NOMO-1 treated with DMSO at 0.1 percent for 48 hours (cell line): ENCODE data around the gene PRSS8.
A peak's percentile ranks its signal among the peaks of the same experiment; 100 is the strongest.
"Not testable (repeated sequence)": the region's sequence is repeated elsewhere in the genome, so short reads cannot be mapped to it uniquely, and the experiment has no call there.

Experiments
- DNase-seq: peaks from one replicate; lab custom pipeline; 2025; ENCODE audit not compliant: unreplicated experiment; lab: John Stamatoyannopoulos, UW

Gene PRSS8

DNA sequence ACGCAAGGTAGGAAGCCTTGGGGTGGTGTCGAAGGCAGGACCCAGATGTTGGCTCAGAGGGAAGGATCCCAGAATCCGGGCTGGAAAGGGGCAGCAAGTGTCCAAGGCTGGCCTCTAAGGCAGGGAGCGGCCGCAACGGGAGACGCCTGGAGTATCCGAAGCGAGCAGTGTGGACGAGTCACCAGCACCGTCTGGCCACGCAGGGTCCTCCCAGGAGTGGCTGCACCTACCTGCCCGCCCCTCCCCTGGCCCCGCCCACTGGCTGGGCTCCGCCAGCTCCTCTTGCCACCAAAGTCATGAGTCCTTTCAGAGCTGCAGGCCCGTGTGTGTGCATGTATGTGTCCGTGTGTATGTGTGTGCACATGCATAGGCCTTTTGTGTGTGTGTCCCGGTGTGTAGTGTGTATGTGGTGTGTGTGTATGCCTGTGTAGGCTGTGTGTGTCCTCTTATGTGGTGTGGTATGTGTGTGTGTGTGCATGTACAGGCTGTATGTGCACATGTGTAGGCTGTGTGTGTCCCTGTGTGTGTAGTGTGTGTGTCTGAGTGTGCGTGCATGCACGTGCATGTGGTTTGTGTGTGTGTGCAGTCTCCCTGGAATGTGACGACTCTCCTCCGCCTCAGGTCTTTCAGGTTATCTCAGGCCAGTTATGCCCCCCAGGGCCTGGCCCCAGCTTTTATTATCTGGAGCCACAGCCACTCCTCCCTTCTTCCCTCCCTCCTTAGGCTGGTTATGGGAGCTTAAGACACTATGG, at the start of gene PRSS8:
TSS of gene PRSS8 (minus strand) at position 193 of the 752 bp plus-strand sequence. CDS start 229 bp downstream, outside the sequence.
- no peak for DNase-seq

- DNase-seq = no peak
These were observed 49.4 kb upstream of the PRSS8 start for GRCh38 chr16:31184888-31185287.

GRCh38 chr16:31183432-31184428, 48.2 kb upstream of the PRSS8 start:
- no peak for DNase-seq

DNA sequence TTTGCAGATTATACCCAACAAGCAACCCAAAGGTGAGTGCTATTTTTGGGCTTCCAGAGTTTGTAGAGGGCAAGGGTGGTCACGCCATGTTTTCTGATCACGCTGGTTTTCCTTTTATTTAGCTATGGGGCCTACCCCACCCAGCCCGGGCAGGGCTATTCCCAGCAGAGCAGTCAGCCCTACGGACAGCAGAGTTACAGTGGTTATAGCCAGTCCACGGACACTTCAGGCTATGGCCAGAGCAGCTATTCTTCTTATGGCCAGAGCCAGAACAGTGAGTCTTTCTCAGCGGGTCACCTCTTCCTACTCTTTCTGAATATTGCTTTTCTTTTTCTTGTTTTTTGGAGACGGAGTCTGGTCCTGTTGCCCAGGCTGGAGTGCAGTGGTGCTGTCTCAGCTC, 46.9 kb upstream of the PRSS8 start:
- DNase-seq = no peak

- DNase-seq = no peak
These were observed 45.7 kb upstream of the PRSS8 start for GRCh38 chr16:31181102-31181830.

DNA sequence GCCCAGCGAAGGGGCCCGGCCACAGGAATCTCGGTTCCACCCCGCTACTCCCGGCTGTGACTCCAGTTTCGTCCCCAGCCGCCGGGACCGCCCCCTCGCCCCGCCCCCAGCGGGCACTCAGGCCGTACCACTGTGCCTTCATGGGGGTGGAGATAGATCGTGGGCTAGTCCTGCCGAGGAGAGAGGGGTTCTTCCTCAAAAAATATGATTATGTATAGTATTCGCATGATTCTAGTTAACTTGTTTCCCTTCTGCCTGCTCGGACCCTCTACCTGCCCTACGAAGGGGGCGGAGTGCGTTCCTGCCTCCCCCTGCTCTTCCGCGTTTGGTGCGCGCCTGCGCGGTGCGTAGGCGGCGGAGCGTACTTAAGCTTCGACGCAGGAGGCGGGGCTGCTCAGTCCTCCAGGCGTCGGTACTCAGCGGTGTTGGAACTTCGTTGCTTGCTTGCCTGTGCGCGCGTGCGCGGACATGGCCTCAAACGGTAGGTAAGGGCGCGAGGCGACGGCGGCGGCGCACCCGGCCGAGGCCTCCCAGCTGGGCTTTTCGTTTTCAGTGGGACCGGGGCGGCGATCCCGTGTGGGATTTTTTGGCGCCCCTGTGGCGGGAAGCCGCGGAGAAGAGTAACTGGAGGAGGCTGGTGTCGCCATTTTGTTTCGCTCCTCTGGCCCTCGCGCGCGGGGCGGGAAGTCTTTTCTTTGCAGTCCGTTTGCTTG, 44.4 kb upstream of the PRSS8 start, which contains the start of gene FUS:
TSS of gene FUS (plus strand) at position 393 of the 713 bp plus-strand sequence. CDS start at position 469, 76 bp downstream.
- peak; percentile 80 for DNase-seq

DNA sequence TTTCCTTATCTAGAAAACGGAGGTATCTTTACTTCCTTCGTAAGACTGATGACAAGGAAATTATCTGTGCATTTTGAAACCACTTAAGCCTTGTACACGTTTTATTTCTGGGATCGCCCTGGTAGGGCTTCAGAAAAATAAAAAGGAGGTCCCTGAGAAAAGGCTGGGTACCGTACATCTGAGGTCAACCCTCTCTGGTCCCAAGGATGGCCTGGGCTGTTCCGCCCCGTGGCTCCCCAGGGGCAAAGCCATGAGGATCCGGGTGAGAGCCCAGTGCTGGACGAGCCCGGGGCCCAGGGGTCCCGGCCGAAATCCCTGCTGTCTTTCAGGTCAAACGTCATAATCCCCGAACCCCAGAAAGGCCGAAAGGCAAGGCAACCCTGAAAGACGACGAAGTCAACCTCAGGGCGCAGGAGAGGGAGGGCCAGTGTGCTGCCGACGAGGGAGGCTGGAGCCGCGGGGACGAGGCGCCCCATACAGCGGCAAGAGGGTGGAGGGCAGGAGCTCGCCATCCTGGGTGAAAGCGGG, 43.8 kb upstream of the PRSS8 start:
- DNase-seq = no peak

DNA sequence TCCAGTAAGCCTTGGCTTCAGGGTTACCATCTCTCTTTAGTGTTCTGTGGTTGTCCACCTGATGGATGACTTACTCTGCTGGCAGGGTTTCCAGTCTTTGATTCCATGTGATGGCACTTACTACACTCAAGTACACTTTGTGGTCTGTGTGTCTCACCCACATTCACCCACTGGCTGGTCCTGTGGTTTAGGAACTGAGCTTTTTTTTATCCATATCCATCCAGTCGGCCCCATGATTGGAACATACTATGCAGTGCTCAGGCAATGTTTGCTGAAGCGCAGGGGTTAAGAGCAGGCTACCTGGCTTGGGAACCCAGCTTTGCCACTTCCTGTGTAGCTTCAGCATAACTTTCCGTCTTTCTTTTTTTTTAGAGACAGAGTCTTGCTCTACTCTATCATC, 41.6 kb upstream of the PRSS8 start:
- DNase-seq = no peak

DNA sequence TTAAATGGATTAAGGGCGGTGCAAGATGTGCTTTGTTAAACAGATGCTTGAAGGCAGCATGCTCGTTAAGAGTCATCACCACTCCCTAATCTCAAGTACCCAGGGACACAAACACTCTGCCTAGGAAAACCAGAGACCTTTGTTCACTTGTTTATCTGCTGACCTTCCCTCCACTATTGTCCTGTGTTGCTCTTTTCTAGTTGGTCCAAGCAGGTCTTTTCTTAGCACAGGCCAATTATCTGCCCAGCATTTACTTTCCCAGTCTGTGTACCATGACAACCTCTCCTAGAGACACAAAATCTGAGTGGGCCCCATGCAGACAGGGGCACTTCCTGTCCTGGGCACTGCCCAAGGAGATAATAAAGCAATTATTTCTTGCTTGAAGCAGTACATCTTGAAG, 34.5 kb upstream of the PRSS8 start:
- DNase-seq = not testable (repeated sequence)

DNA sequence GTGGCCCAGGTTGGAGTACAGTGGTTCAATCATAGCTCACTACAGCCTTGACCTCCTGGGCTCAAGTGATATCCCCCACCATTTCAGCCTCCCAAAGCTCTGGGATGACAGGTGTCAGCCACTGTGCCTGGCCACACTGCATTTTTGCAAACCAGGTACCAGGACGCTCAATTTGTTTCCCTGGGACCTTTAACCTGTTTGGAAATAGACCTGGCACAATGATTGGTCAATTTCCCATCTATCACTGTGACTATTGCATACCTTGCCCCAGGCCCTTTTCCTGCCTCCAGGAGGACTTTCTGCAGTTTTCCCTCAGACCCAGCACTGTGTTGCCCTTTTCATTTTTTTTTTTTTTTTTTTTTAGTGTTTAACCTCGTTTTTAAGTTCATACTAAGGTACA, 33.3 kb upstream of the PRSS8 start:
- no peak for DNase-seq

DNA sequence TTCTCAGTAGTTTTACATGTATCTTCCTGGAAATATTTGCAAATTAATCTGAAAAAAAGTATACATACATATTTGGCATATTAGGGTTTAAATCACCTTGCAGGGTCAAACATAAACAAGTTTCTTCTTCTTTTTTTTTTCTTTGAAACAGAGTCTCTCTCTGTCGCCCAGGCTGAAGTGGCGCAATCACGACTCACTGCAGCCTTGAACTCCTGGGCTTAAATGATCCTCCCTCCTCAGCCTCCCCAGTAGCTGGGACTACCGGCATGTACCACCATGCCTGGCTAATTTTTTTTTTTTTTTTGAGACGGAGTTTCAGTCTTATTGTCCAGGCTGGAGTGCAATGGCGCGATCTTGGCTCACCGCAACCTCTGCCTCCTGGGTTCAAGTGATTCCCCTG, 31.8 kb upstream of the PRSS8 start:
- DNase-seq = no peak

- peak; percentile 73 for DNase-seq
These were observed 21.6 kb upstream of the PRSS8 start for GRCh38 chr16:31157136-31157535.

GRCh38 chr16:31150976-31151375, 15.4 kb upstream of the PRSS8 start:
- DNase-seq = peak; percentile 39

DNA sequence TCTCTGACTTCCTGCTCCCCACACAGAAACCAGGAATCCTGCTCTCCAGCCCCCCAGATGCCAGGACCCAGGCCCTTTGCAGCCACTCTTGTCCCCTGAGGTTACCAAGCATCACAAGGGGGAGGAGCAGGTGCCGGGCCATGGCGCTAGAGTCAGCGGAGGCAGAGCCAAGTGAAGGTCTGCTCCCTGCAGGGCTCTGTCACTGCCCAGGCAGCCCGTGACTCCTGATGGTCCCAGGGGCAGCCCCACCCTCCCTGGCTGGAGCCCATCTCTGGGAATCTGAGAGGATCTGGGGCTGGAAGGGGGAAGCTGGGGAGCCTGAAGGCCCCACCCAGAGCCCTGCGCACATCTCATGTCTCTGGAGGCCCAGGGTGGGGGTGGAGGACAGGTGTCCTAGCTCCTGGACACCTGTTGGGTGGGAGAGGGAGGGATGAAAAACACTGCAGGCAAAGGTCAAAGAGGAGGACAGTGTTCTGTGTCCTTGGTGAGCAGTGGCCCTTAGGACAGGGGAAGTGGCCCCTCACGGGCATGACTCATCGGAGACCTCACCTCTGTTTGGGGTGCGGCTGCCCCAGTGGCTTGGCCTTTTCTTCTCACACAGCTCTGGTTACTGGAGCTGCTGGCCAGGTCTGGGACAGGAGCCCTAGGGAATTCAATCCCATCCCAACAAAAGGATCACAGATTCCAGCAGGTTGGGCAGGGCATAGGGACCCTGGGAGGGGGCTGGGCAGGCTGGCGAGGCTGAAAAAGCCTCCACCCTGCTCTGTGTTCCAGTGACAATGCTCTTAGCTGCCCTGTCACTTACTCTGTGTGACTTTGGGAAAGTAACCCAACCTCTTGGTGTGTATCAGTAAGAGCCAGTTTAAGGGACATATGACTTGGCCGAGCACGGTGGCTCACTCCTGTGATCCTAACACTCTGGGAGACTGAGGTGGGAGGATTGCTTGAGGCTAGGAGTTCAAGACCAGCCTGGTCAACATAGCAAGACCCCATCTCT, 14.7 kb upstream of the PRSS8 start, which contains the start of gene PRSS36:
TSS of gene PRSS36 (minus strand) at position 173 of the 997 bp plus-strand sequence. CDS start at position 142, 31 bp downstream.
- no peak for DNase-seq

DNA sequence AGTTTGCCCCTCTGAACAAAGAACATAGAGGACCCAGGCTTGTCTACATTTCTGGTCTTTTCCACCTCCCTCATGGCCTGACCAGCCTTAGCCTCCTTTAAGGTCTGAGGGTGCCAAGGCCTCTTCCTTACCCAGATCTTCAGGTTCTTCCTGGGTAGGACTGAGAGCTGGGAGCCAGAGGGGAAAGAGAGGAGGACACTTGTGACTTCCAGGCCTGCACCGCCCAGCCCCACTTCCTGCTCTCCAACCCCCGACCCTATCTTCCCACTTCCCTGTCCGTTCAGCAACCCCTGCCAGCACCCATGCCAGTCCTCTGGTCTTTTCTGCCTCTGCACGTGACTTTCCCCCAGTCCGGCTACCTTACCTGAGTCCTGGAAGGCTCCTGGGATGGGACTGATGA, 13.8 kb upstream of the PRSS8 start:
- no peak for DNase-seq

- DNase-seq = no peak
These were observed 13.4 kb upstream of the PRSS8 start for GRCh38 chr16:31148896-31149295.

DNA sequence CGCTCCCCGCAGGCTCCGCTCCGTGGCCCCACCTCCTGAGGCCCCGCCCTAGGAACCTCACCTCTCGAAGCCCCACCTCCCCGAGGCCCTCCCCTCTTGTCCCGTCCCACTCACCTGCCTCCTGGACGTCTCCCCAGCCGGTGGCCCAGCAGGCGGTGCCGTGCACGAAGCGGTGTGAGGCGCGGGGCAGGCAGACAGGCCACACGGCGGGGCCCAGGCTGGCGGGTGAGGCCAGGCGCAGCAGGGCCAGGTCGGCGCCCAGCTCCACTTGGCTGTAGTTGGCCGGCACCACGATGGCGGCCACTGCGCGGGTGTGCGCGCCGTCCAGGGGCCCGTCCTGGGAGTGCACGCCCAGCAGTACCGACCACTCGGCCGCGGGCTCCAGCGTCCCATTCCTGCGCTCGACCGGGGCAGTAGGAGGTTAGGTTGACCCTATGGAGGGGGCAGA, 12.8 kb upstream of the PRSS8 start:
- no peak for DNase-seq

DNA sequence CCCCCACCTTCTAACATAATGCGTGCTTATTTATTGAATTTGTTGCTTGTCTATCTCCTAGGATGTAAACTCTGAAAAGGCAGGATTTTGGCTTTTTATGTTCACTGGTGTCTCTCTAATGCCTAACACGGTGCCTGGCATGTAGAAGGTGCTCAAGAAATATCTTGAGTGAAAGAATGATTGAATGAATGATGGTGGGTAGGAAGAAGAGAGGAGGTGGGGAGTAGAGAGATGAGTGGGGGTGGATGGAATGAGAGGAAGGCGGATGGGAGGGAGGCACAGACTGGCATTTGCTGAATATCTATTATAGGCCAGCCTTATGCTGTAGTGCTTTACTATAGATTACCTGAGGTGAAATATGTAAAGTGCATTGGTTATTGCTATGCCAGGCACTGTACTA, 12.0 kb upstream of the PRSS8 start:
- no peak for DNase-seq
